AG09309 (cell line): Measurements from ENCODE around the gene RAP1GAP.

ENCODE experiments used
- DNase-seq: peaks from one replicate; pipeline ENCODE4 v3.0.0-alpha.2; 2010; ENCODE audit warnings: low read depth
- H3K4me3 ChIP-seq: 2 replicates; pipeline ENCODE4 v1.5.1; 2011; ENCODE audit warnings: mild to moderate bottlenecking, low read depth, low read length, moderate library complexity; ENCODE audit not compliant: control insufficient read depth
- CTCF ChIP-seq: IDR thresholded peaks from 2 replicates; pipeline ENCODE4 v1.5.1; 2011; ENCODE audit warnings: mild to moderate bottlenecking, low read depth, low read length, inconsistent platforms; ENCODE audit not compliant: insufficient read depth, control insufficient read depth; ENCODE audit errors: missing control alignments

RAP1GAP gene

GRCh38 chr1:21641076-21641475, 28.1 kb downstream of the RAP1GAP start:
- no peak for TF ChIP-seq CTCF
- H3K4me3 ChIP-seq = no peak overlapping the region
- DNase-seq = no peak

GRCh38 chr1:21640653-21641052, 28.5 kb downstream of the RAP1GAP start:
- H3K4me3 ChIP-seq = no peak overlapping the region
- TF ChIP-seq CTCF = no peak

GRCh38 chr1:21639594-21640041, 29.5 kb downstream of the RAP1GAP start:
- DNase-seq = no peak
- H3K4me3 ChIP-seq = no peak overlapping the region
- no peak for TF ChIP-seq CTCF

More at GRCh38 chr1:21640653-21641052, 28.5 kb downstream of the RAP1GAP start:
- no peak for DNase-seq

- no peak overlapping the region for H3K4me3 ChIP-seq
- no peak for DNase-seq
- TF ChIP-seq CTCF = no peak
These were observed 30.4 kb downstream of the RAP1GAP start for GRCh38 chr1:21638531-21639341.

GRCh38 chr1:21637514-21637913, 31.6 kb downstream of the RAP1GAP start:
- DNase-seq = no peak
- TF ChIP-seq CTCF = no peak
- no peak overlapping the region for H3K4me3 ChIP-seq

- no peak for TF ChIP-seq CTCF
- DNase-seq = no peak
These were observed 33.1 kb downstream of the RAP1GAP start for GRCh38 chr1:21636029-21636428.

More at GRCh38 chr1:21636029-21636428, 33.1 kb downstream of the RAP1GAP start:
- no peak overlapping the region for H3K4me3 ChIP-seq
